Cardiac muscle cell (in vitro differentiated cells and primary cell): ENCODE results near the gene TYW1B. TPM values are rescaled to one million over a fixed set of nuclear protein-coding genes. Genes with fewer than 3 reads are reported as not detected.
"Not testable (repeated sequence)": the region's sequence is repeated elsewhere in the genome, so short reads cannot be mapped to it uniquely, and the experiment has no call there.

Source experiments
- DNase-seq, 2 donors: peaks; one replicate each; pipeline versions ENCODE4 v3.0.0 to v3.0.0-alpha.2; 2010 to 2017; ENCODE audit warnings: low read depth in 1 of 2, low spot score in 1 of 2
- H3K27ac ChIP-seq: fragments of 200-600 bp; sonication (generic); 2 replicates; pipeline ENCODE4 v1.5.1; 2016
- H3K27me3 ChIP-seq: fragments of 200-600 bp; sonication (generic); 2 replicates; pipeline ENCODE4 v1.6.0; 2016; ENCODE audit warnings: control low read depth
- H3K36me3 ChIP-seq: fragments of 200-600 bp; sonication (generic); 2 replicates; pipeline ENCODE4 v1.5.1; 2016; ENCODE audit warnings: control low read depth
- H3K4me1 ChIP-seq: fragments of 200-600 bp; sonication (generic); 2 replicates; pipeline ENCODE4 v1.8.1; 2017; ENCODE audit warnings: low read depth, mild to moderate bottlenecking, mixed run types
- H3K4me3 ChIP-seq: fragments of 200-600 bp; sonication (generic); 2 replicates; pipeline ENCODE4 v1.5.1; 2016; ENCODE audit warnings: mild to moderate bottlenecking
- H3K9me3 ChIP-seq: fragments of 200-600 bp; sonication (generic); 2 replicates; pipeline ENCODE4 v1.5.1; 2017; ENCODE audit warnings: low read depth, mild to moderate bottlenecking, control low read depth
- polyA plus RNA-seq: library from polyadenylated mRNA; unstranded; fragments of >200 nt; fragmentation: Nextera tagmentation; extraction: Ambion mirVana; gene quantifications from 2 replicates; pipeline ENCODE4 v1.2.1, GENCODE V29; 2016
- total RNA-seq: library from RNA; depleted of rRNA; stranded (reverse); fragments of >200 nt; gene quantifications from 2 replicates; pipeline ENCODE4 v1.2.3, GENCODE V29; 2016

The TYW1B gene
- total RNA-seq: 2.4 and 2.9 TPM in 2 replicates
- 3.2 and 3.3 TPM in 2 replicates for polyA plus RNA-seq

- Histone ChIP-seq H3K36me3 (peaks cover 11% of the 10 kb centered on the region), H3K4me3 (peak within 1 kb of the TSS; percentile 78), H3K27ac (peak within 1 kb of the TSS; percentile 88)
- not testable (repeated sequence) for H3K9me3 ChIP-seq, H3K4me1 ChIP-seq, H3K27me3 ChIP-seq
- peak; percentile 97 to 98 for DNase-seq
Observed at GRCh38 chr7:72827839-72828591, at the start of gene TYW1B. TSS of gene TYW1B (minus strand) at chr7:72828200. CDS start at chr7:72828075, 125 bp downstream.

DNA sequence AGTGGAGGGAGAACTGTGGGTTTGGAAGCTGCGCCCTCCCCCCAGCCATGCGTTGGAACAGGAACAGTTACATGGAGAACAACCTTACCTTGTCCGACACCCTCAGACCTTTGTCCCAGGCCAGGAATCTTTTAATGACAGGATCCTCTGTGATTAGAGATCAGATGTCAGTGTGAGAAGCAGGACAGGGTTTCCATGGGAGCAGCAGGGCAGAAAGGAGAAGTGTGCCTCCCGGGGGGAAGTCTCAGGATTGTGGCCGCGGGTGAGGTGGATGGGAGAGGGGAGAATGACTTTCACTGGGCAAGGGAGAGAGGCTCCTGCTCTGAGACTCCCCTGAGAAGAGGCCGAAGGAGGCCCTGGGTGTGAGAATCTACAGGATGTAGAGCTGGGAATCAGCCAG is 39.6 kb upstream of the TYW1B start:
- H3K4me1 ChIP-seq, H3K4me3 ChIP-seq, H3K27me3 ChIP-seq, H3K9me3 ChIP-seq, H3K27ac ChIP-seq, H3K36me3 ChIP-seq, DNase-seq: not testable (repeated sequence)

DNA sequence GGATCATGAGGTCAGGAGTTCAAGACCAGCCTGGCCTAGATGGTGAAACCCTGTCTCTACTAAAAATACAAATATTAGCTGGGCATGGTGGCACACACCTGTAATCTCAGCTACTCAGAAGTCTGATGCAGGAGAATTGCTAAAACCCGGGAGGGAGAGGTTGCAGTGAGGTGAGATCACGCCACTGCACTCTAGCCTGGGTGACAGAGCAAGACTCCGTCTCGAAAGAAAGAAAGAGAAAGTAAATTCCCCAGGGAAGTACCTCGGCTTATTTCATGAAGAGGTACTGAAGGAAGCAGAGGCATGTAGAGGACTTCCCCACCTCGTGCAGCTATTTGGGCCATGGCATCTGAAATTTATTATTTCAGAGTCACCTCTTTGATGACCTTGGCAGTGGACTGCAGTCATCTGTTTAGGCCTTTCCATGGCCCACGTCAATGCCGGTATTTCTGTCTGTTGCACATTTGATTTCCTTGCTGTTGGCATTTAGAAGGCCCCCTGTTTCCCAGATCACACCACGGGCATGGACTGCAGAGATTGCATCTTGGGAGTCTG is 30.9 kb upstream of the TYW1B start:
- not testable (repeated sequence) for H3K9me3 ChIP-seq, DNase-seq, H3K27ac ChIP-seq, H3K4me1 ChIP-seq, H3K27me3 ChIP-seq, H3K4me3 ChIP-seq, H3K36me3 ChIP-seq

DNA sequence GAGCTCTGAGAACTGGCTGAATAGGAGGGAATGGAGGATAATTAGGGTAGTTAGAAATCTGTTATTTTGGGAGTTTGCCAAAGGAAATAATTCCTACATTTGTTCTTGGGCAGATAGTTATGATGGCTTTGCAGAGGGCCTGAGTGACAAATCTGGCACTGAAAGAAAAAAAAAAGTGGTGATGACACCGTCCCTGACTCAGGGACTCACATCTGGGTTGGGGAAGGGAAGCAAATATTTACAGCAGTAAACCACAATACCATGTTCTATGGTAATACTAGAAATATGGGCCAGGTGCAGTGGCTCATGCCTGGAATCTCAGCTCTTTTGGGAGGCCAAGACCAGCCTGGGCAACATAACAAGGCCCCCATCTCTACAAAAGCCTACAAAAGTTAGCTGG is 29.9 kb upstream of the TYW1B start:
- H3K4me3 ChIP-seq, DNase-seq, H3K27ac ChIP-seq, H3K27me3 ChIP-seq, H3K36me3 ChIP-seq, H3K4me1 ChIP-seq, H3K9me3 ChIP-seq: not testable (repeated sequence)

- H3K27ac ChIP-seq, H3K36me3 ChIP-seq, DNase-seq, H3K4me3 ChIP-seq, H3K27me3 ChIP-seq, H3K4me1 ChIP-seq, H3K9me3 ChIP-seq: not testable (repeated sequence)
Observed at GRCh38 chr7:72855261-72855660, 27.3 kb upstream of the TYW1B start.

- not testable (repeated sequence) for H3K9me3 ChIP-seq, DNase-seq, H3K36me3 ChIP-seq, H3K4me1 ChIP-seq, H3K27me3 ChIP-seq, H3K4me3 ChIP-seq, H3K27ac ChIP-seq
Observed at GRCh38 chr7:72852937-72853336, 24.9 kb upstream of the TYW1B start.

- not testable (repeated sequence) for DNase-seq, H3K27ac ChIP-seq, H3K36me3 ChIP-seq, H3K27me3 ChIP-seq, H3K4me3 ChIP-seq, H3K9me3 ChIP-seq, H3K4me1 ChIP-seq
Observed at GRCh38 chr7:72850746-72851145, 22.7 kb upstream of the TYW1B start.

- not testable (repeated sequence) for DNase-seq, H3K4me3 ChIP-seq, H3K9me3 ChIP-seq, H3K27me3 ChIP-seq, H3K27ac ChIP-seq, H3K36me3 ChIP-seq, H3K4me1 ChIP-seq
Observed at GRCh38 chr7:72844146-72844545, 16.1 kb upstream of the TYW1B start.

DNA sequence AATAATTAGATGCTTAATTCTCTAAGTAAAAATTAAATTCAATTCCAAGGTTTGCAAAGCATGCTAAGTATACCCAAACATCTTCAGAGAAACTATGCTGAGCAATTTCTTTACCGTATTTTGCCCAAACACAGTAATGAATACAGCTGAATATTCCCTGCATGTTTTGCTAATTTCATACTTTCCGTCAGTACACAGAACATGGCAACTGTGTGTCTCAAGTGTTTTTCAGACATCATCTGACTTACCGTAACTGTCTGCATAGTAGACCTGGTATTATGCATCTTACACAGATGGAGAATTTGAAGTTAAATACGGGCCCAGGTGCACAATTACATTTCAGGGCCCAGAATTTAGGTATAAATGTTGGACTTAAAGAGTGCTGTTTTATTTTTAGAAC is 15.2 kb upstream of the TYW1B start:
- not testable (repeated sequence) for DNase-seq

GRCh38 chr7:72840966-72841511 is 13.0 kb upstream of the TYW1B start:
- not testable (repeated sequence) for H3K27ac ChIP-seq, H3K9me3 ChIP-seq, DNase-seq, H3K4me1 ChIP-seq, H3K4me3 ChIP-seq, H3K27me3 ChIP-seq
- H3K36me3 ChIP-seq: peaks cover 11% of the 10 kb centered on the region

More for the DNA sequence above, 15.2 kb upstream of the TYW1B start:
- not testable (repeated sequence) for H3K4me3 ChIP-seq, H3K4me1 ChIP-seq, H3K36me3 ChIP-seq, H3K9me3 ChIP-seq, H3K27me3 ChIP-seq, H3K27ac ChIP-seq

DNA sequence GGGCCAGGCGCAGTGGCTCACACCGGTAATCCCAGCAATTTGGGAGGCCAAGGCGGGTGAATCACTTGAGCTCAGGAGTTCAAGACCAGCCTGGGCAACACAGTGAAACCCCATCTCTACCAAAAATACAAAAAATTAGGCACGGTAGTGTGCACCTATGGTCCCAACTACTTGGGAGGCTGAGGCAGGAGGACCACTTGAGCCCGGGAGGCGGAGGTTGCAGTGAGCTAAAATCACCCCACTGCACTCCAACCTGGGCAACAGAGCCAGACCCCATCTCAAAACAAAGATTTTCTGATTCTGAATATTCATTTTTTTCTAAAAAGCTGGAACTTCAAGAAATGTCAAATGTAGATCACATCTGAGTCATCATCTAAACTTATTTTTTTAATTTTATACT is 10.3 kb upstream of the TYW1B start:
- not testable (repeated sequence) for H3K9me3 ChIP-seq, H3K4me1 ChIP-seq, H3K27me3 ChIP-seq, DNase-seq, H3K4me3 ChIP-seq, H3K27ac ChIP-seq
- H3K36me3 ChIP-seq: peaks cover 20% of the 10 kb centered on the region

DNA sequence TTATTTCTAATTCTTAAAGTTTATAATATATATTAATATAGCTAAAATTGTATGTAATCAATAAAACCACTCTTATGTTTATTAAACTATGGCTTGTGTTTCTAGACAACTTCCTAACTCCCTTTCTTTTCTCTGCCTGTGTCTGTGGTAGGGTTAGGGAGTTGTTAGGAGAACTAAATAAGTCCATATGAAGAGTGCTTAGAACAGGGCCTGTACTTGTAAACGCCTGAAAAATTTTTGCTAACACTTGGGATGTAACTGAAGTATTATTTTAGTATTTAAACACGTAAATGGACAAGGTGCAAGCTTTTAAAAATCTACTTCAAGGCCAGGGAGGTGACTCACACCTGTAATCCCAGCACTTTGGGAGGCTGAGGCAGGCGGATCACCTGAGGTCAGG is 9.3 kb upstream of the TYW1B start:
- H3K27ac ChIP-seq, H3K9me3 ChIP-seq, DNase-seq, H3K27me3 ChIP-seq, H3K4me1 ChIP-seq, H3K4me3 ChIP-seq: not testable (repeated sequence)
- peaks cover 24% of the 10 kb centered on the region for H3K36me3 ChIP-seq

- not testable (repeated sequence) for H3K27me3 ChIP-seq, H3K4me1 ChIP-seq, H3K9me3 ChIP-seq
- Histone ChIP-seq H3K27ac (peak overlapping the region; percentile 99), H3K36me3 (peaks cover 20% of the 10 kb centered on the region), H3K4me3 (peak overlapping the region; percentile 78)
- DNase-seq: peak in 1 of 2 donors; percentile 9
Observed at GRCh38 chr7:72830567-72830966, 2.6 kb upstream of the TYW1B start.
